ENCODE results near the gene SLMAP. TPM values are rescaled to one million over a fixed set of nuclear protein-coding genes. Genes with fewer than 3 reads are reported as not detected.

Gene SLMAP
- polyA plus RNA-seq, 3 donors = 7.8 to 21.8 (median 17.9) TPM

- 81 to 93% (median 90%) methylated on average over 3 of the region's 3 CpGs for WGBS, 3 donors
- no peak overlapping the region for H3K27ac ChIP-seq (ENCODE audit: low read depth, low read length)
These were observed 147.2 kb downstream of the SLMAP start for GRCh38 chr3:57903124-57903890.

- no peak overlapping the region for H3K27ac ChIP-seq (ENCODE audit: low read depth, low read length)
- WGBS, 3 donors = 71 to 81% (median 76%) methylated on average over 2 of the region's 2 CpGs
These were observed 154.9 kb downstream of the SLMAP start for GRCh38 chr3:57910990-57911389.

DNA sequence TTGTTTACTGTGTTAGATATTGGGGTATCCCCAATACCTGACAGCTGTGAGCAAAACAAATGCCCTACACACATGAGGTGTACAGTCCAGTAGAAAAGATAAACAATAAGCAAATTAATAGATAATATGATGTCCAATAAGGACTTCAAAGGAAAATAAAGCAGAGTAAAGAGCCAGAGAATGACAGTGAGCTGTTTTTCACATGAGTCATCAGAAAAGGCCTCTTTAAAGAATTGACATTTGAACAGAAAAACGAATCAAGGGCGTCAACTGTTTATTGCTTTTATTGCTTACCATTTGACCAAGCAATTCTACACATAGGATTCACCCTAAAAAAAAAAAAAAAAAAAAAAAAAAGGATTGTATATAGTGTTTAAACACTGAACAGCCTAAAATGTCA lies 155.5 kb downstream of the SLMAP start:
- no peak overlapping the region for H3K27ac ChIP-seq (ENCODE audit: low read depth, low read length)
- WGBS, 3 donors = 71 to 82% (median 78%) methylated on average over 2 of the region's 2 CpGs

GRCh38 chr3:57917601-57918000 lies 161.5 kb downstream of the SLMAP start:
- H3K27ac ChIP-seq (ENCODE audit: low read depth, low read length) = no peak overlapping the region
- 62 to 75% (median 65%) methylated on average over 1 of the region's 1 CpG for WGBS, 3 donors

GRCh38 chr3:57918123-57918837 lies 162.2 kb downstream of the SLMAP start:
- 76 to 83% (median 79%) methylated on average over 2 of the region's 2 CpGs for WGBS, 3 donors
- H3K27ac ChIP-seq (ENCODE audit: low read depth, low read length) = no peak overlapping the region

DNA sequence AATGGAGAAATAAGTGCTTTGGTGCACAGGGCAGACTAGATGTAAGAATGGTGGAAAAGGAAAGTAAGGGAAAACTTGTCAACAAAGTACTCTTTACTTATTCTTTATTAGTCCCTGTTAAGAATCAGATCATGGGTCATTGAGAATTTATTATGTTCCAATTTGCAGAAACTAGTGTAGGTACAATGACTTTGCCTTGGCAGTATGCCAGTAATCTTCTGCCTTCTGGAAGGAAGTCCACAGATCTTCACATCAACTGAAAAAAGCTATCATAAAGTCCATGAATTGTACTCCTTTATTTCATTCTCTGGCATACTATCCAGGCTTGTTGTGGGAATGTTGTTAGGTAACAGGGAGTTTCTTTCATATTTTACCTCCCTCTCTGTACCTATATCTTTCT lies 163.9 kb downstream of the SLMAP start:
- H3K27ac ChIP-seq (ENCODE audit: low read depth, low read length) = no peak overlapping the region

DNA sequence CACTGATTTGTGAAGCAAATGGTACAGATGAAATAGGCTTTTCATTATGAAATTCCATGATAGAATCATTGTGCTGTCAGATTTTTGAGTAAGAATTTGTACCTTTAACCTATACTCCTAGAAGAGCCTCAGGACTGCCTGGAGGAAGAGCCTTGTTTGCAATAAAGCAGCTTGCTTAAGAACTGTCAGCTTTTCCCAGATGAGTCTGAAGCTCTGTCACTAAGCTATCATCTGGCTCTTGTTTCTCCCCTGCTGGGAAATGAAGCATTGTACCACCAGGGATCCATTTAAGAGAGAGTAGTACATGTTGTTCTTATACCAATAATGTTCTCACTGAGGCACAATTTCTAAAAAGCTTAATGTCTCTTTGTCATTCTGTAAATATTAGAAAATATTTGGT lies 167.0 kb downstream of the SLMAP start:
- H3K27ac ChIP-seq (ENCODE audit: low read depth, low read length) = no peak overlapping the region

- WGBS, 3 donors = 87 to 95% (median 93%) methylated on average over 2 of the region's 2 CpGs
- H3K27ac ChIP-seq (ENCODE audit: low read depth, low read length) = no peak overlapping the region
These were observed 167.6 kb downstream of the SLMAP start for GRCh38 chr3:57923752-57924151.

DNA sequence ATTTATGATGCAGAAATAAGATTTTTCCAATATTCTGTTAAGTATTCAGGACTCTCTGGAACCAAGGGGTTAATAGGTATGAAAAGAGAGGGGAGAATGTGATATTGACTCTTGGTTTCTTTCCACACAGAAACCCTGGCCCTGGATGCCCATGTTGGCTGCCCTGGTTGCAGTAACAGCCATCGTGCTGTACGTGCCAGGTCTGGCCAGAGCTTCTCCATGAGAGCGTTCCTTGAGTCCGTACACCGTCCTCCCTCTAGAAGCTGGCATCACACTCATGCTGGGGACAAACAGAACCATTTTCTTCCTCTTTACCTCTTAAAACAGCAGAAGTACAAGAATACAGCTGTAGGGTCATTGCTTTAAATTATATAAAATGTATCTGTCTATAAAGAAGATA lies 171.1 kb downstream of the SLMAP start:
- WGBS, 3 donors = 81 to 98% (median 95%) methylated on average over 5 of the region's 5 CpGs
- no peak overlapping the region for H3K27ac ChIP-seq (ENCODE audit: low read depth, low read length)

DNA sequence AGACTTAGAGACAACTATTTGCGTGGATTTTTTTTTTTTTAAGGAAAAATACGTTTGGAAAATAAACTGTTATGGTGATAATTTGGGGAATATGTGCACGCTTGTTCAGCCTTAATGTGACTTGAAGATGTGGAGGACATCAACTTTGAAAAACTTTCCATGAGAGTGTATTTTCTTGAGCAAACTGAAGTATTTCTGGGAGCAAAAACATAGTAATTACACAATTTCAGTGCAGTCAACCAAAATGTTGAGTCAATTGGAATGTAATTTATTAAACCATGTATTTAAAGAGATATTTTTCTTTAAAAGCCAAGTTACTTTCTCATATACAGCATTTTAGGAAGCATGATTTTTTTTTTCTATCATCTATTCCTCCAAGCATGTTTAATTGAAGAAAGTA lies 171.8 kb downstream of the SLMAP start:
- H3K27ac ChIP-seq (ENCODE audit: low read depth, low read length) = no peak overlapping the region
- WGBS, 3 donors = 89 to 92% (median 91%) methylated on average over 3 of the region's 3 CpGs

DNA sequence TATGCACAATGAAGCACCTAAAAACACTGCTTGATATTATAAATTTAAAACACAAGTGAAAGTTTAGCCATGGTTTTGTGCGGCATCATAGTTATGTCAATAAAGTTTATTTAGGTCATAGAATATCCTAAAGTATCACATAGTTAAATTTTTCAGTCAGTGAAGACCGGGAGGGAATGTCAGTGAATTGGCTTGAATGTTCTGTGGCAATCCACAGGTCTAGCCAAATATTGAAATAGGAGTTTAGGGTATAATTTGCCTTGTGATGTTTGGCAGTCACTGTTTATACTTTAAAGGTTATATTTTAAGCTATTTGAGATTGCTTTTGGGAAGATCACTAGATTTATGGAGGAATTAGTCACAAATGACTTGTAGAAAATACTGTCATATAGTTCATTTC lies 172.4 kb downstream of the SLMAP start:
- no peak overlapping the region for H3K27ac ChIP-seq (ENCODE audit: low read depth, low read length)
- WGBS, 3 donors = 74 to 85% (median 81%) methylated on average over 2 of the region's 2 CpGs

GRCh38 chr3:57929988-57930387 lies 173.9 kb downstream of the SLMAP start:
- WGBS, 3 donors = 86 to 97% (median 93%) methylated on average over 2 of the region's 2 CpGs
- no peak overlapping the region for H3K27ac ChIP-seq (ENCODE audit: low read depth, low read length)

- no peak overlapping the region for H3K27ac ChIP-seq (ENCODE audit: low read depth, low read length)
- WGBS, 3 donors = 73 to 83% (median 82%) methylated on average over 2 of the region's 2 CpGs
These were observed 177.5 kb downstream of the SLMAP start for GRCh38 chr3:57933602-57934001.

DNA sequence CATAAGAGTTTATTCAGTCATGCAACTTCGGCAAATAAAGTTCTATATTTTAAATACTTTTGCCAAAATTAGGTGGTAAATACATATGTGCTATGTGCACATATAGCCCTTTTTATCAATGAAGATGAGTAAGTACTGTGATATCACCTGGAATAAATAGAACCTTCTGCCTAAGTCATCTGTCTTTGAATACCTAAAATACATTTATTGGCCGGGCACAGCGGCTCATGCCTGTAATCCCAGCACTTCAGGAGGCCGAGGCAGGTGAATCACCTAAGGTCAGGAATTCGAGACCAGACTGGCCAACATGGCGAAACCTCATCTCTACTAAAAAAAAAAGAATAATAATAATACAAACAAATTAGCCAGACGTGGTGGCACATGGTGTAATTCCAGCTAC lies 178.3 kb downstream of the SLMAP start:
- WGBS, 3 donors = 89 to 94% (median 94%) methylated on average over 7 of the region's 7 CpGs
- H3K27ac ChIP-seq (ENCODE audit: low read depth, low read length) = no peak overlapping the region

- WGBS, 3 donors = 87 to 92% (median 89%) methylated on average over 3 of the region's 3 CpGs
- no peak overlapping the region for H3K27ac ChIP-seq (ENCODE audit: low read depth, low read length)
These were observed 179.4 kb downstream of the SLMAP start for GRCh38 chr3:57935539-57935938.

DNA sequence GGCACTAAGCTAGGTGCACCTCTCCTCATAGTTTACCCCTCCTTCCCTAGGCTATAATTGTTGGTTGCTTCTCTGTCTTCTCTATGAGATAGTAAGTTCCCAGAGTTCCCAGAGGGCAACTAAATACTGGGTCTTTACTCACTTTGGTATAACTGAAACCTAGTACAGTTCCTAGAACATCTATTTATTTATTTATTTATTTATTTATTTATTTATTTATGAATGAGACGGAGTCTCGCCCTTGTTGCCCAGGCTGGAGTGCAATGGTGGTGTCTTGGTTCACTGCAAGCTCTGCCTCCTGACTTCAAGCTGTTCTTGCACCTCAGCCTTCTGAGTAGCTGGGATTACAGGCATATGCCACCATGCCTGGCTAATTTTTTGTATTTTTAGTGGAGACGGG lies 181.0 kb downstream of the SLMAP start:
- whole genome bisulfite sequencing, 3 donors = 94 to 100% (median 99%) methylated on average over 3 of the region's 3 CpGs
- H3K27ac ChIP-seq (ENCODE audit: low read depth, low read length) = no peak overlapping the region

DNA sequence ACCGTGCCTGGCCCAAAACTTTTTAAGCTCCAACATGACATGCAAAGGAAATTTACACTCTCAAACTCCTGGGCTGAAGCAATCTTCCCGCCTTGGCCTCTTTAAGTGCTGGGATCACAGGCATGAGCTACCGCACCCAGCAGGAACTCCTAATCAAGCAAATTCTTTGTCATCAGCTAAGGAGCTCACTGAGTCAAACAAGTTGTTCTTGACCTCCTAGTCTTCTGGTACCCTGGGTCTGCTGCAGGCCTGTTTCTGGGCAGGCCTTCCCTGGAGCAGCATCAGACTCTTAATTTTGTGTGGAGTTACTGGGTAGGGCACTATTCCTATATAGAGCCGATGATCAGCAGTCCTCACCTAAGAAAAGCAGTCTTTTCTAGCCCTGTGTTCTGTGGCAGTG lies 183.7 kb downstream of the SLMAP start:
- 74 to 93% (median 92%) methylated on average over 4 of the region's 4 CpGs for WGBS, 3 donors

DNA sequence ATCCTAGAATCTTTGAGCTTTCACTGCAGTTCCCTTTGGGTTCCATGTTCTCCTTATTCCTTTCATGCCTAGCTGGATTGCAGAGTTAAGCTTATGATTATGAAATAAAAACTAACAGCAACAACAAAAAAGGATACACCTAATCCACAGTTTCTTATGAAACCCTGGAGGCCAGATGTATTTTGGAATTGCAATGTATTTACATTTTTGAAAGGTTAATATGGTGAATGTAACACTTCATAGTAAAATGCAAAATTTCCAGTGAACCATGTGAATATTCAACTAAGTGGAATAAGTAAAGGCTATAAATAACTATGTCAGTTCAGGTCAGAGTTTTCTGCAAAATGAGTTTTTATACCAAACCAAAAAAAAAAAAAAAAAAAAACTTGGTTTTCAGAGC lies 186.3 kb downstream of the SLMAP start:
- no peak overlapping the region for H3K27ac ChIP-seq (ENCODE audit: low read depth, low read length)

More for the DNA sequence above, 183.7 kb downstream of the SLMAP start:
- H3K27ac ChIP-seq (ENCODE audit: low read depth, low read length) = no peak overlapping the region

DNA sequence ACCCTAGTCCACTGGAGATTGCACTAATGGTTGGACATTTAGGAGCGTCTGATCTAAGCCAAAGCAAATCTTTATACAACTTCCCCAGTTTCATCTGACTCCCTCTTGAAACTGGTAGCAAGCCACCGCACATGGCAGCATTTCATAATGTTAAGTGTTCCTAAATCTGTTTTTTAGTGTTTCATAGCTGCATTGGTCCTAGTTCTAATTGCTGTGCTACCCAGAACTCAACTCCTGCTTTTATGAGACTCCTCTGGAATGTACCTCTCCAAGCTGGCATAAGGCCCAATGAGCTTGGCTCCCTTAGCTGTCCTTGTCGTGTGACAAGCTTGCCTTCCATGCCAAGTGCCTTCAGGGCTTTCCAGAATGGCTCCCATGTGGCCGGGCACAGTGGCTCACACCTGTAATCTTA lies 186.8 kb downstream of the SLMAP start:
- WGBS, 3 donors = 38 to 67% (median 60%) methylated on average over 4 of the region's 4 CpGs
- H3K27ac ChIP-seq (ENCODE audit: low read depth, low read length) = no peak overlapping the region
